H1 (cell line): Measurements from ENCODE around the gene ADAT3. TPM values are rescaled to one million over a fixed set of nuclear protein-coding genes. Genes with fewer than 3 reads are reported as not detected.

Experiments used
- BCL11A ChIP-seq, 2 experiments: IDR thresholded peaks; one replicate each; pipeline ENCODE4 v1.6.1; 2011; ENCODE audit warnings: low read depth in 2 of 2, low read length in 2 of 2, mild to moderate bottlenecking in 2 of 2
- CHD1 ChIP-seq: IDR thresholded peaks from 2 replicates; pipeline ENCODE4 v1.6.1; 2012; ENCODE audit warnings: low read depth, low read length, improper control_type of control experiment
- JUN ChIP-seq: IDR thresholded peaks from 2 replicates; pipeline ENCODE4 v1.6.1; 2011; ENCODE audit warnings: low read depth, mild to moderate bottlenecking, improper control_type of control experiment, low read length
- SP2 ChIP-seq: IDR thresholded peaks from 2 replicates; pipeline ENCODE4 v1.6.1; 2012; ENCODE audit warnings: mild to moderate bottlenecking, low read length, inconsistent platforms
- TEAD4 ChIP-seq: IDR thresholded peaks from 2 replicates; pipeline ENCODE4 v1.6.1; 2012; ENCODE audit warnings: low read depth, low read length, inconsistent platforms, mixed read lengths
- polyA plus RNA-seq, 7 experiments: library from polyadenylated mRNA; depleted of rRNA in 3 of 7; stranded (reverse) in 5 of 7; unstranded in 2 of 7; fragments of >200 nt in 5 of 7; fragments of 200-250 nt in 2 of 7; gene quantifications; 1 replicate in 5 of 7; 2 replicates in 1 of 7; 4 replicates in 1 of 7; pipeline versions ENCODE4 v1.2.1 to v1.2.3, GENCODE V29; 2011 to 2013; ENCODE audit warnings: missing spikeins in 2 of 7, mixed read lengths in 2 of 7
- total RNA-seq: library from RNA; stranded (reverse); fragmentation: NEBNext Ultra II Directional; extraction: Animal tissue kit (Norgen Biotek cat#: 25700); gene quantifications from 2 replicates; pipeline ENCODE4 v1.2.1, GENCODE V29; 2021
- TF ChIP-seq, protein P1 (sequence below): fragments of 300-600 bp; sonication (generic); IDR thresholded peaks from 2 replicates; pipeline ENCODE4 v1.7.1; 2012; ENCODE audit warnings: low read length, moderate library complexity, mild to moderate bottlenecking, inconsistent platforms; ENCODE audit not compliant: insufficient replicate concordance
- TF ChIP-seq, protein P2 (sequence below): IDR thresholded peaks from 2 replicates; pipeline ENCODE4 v1.6.1; 2012; ENCODE audit warnings: inconsistent platforms

ADAT3 gene
- total and polyA plus RNA-seq, 2 of the 8 experiments (the other 6 are each of a cell fraction or from before 2014, with no cell fraction given) = 5.4 to 10.8 TPM

DNA sequence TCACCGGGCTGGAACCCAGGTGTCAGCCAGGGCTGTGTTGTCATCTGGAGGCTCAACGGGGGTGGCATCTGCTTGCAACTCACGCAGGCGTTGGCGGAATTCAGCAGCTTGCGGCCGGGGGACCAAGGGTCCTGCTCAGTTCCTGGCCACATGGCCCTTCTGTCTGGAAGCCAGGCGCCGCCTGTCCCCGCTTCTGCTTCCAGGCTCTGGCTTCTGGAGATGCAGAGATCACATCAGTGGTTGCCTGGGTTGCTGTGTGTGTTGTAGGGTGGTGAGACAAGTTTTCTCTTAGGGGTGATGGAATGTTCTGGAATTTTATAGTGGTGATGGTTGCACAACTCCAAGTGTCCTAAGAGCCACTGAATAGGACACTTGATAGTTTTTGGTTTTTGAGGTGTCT, 5.0 kb downstream of the ADAT3 start (continued):
- TF ChIP-seq, protein P1, sequence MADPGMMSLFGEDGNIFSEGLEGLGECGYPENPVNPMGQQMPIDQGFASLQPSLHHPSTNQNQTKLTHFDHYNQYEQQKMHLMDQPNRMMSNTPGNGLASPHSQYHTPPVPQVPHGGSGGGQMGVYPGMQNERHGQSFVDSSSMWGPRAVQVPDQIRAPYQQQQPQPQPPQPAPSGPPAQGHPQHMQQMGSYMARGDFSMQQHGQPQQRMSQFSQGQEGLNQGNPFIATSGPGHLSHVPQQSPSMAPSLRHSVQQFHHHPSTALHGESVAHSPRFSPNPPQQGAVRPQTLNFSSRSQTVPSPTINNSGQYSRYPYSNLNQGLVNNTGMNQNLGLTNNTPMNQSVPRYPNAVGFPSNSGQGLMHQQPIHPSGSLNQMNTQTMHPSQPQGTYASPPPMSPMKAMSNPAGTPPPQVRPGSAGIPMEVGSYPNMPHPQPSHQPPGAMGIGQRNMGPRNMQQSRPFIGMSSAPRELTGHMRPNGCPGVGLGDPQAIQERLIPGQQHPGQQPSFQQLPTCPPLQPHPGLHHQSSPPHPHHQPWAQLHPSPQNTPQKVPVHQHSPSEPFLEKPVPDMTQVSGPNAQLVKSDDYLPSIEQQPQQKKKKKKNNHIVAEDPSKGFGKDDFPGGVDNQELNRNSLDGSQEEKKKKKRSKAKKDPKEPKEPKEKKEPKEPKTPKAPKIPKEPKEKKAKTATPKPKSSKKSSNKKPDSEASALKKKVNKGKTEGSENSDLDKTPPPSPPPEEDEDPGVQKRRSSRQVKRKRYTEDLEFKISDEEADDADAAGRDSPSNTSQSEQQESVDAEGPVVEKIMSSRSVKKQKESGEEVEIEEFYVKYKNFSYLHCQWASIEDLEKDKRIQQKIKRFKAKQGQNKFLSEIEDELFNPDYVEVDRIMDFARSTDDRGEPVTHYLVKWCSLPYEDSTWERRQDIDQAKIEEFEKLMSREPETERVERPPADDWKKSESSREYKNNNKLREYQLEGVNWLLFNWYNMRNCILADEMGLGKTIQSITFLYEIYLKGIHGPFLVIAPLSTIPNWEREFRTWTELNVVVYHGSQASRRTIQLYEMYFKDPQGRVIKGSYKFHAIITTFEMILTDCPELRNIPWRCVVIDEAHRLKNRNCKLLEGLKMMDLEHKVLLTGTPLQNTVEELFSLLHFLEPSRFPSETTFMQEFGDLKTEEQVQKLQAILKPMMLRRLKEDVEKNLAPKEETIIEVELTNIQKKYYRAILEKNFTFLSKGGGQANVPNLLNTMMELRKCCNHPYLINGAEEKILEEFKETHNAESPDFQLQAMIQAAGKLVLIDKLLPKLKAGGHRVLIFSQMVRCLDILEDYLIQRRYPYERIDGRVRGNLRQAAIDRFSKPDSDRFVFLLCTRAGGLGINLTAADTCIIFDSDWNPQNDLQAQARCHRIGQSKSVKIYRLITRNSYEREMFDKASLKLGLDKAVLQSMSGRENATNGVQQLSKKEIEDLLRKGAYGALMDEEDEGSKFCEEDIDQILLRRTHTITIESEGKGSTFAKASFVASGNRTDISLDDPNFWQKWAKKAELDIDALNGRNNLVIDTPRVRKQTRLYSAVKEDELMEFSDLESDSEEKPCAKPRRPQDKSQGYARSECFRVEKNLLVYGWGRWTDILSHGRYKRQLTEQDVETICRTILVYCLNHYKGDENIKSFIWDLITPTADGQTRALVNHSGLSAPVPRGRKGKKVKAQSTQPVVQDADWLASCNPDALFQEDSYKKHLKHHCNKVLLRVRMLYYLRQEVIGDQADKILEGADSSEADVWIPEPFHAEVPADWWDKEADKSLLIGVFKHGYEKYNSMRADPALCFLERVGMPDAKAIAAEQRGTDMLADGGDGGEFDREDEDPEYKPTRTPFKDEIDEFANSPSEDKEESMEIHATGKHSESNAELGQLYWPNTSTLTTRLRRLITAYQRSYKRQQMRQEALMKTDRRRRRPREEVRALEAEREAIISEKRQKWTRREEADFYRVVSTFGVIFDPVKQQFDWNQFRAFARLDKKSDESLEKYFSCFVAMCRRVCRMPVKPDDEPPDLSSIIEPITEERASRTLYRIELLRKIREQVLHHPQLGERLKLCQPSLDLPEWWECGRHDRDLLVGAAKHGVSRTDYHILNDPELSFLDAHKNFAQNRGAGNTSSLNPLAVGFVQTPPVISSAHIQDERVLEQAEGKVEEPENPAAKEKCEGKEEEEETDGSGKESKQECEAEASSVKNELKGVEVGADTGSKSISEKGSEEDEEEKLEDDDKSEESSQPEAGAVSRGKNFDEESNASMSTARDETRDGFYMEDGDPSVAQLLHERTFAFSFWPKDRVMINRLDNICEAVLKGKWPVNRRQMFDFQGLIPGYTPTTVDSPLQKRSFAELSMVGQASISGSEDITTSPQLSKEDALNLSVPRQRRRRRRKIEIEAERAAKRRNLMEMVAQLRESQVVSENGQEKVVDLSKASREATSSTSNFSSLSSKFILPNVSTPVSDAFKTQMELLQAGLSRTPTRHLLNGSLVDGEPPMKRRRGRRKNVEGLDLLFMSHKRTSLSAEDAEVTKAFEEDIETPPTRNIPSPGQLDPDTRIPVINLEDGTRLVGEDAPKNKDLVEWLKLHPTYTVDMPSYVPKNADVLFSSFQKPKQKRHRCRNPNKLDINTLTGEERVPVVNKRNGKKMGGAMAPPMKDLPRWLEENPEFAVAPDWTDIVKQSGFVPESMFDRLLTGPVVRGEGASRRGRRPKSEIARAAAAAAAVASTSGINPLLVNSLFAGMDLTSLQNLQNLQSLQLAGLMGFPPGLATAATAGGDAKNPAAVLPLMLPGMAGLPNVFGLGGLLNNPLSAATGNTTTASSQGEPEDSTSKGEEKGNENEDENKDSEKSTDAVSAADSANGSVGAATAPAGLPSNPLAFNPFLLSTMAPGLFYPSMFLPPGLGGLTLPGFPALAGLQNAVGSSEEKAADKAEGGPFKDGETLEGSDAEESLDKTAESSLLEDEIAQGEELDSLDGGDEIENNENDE = no peak
- TF ChIP-seq, protein P2, sequence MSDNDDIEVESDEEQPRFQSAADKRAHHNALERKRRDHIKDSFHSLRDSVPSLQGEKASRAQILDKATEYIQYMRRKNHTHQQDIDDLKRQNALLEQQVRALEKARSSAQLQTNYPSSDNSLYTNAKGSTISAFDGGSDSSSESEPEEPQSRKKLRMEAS = no peak
- TF ChIP-seq BCL11A (IDR thresholded peaks at IDR 0.05; ENCODE audit: low read depth in 2 of 2, low read length in 2 of 2) (no peak), CHD1 (no peak), JUN (no peak), SP2 (no peak), TEAD4 (no peak)
- TF ChIP-seq, all 59 proteins: peak for 0
